SH-SY5Y (cell line): ENCODE data around the gene SURF1.

Experiments used
- GATA2 ChIP-seq: IDR thresholded peaks from 2 replicates; pipeline ENCODE4 v1.6.1; 2011; ENCODE audit warnings: mild to moderate bottlenecking, low read depth, low read length
- GATA3 ChIP-seq: IDR thresholded peaks from 2 replicates; pipeline ENCODE4 v1.6.1; 2011; ENCODE audit warnings: low read depth, mild to moderate bottlenecking, low read length, moderate library complexity

SURF1 gene

DNA sequence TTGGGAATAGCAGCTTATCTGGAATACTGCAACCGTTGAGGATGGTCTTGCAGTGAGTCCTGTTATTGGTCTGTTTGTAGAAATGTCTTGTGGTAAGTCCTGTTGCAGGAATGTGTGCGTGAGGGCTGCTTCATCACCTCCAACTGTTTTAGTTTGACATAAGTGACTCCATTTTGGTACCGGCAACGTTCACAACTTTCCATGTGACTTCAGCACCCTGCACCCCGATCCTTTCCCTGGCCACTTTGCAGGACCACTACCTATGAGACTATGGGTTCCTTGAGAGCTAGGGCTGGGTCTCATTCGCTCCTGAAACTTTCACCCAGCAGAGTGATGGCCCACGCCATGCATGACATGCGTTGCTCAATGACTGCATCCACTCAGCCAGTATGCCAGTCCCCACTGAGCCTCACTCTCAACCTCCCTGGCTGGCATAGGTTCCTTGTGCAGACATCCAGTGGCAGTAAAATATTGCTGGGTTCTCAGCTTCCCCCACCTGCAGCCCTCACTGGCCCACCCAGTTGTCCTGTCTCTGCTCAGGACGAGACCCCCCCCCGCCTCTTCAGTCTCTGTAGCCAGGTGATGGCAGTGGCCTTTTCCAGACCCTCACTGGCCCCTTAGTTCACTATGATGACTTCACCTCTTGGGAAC lies 28.3 kb downstream of the SURF1 start:
- TF ChIP-seq GATA2 (no peak), GATA3 (no peak)

DNA sequence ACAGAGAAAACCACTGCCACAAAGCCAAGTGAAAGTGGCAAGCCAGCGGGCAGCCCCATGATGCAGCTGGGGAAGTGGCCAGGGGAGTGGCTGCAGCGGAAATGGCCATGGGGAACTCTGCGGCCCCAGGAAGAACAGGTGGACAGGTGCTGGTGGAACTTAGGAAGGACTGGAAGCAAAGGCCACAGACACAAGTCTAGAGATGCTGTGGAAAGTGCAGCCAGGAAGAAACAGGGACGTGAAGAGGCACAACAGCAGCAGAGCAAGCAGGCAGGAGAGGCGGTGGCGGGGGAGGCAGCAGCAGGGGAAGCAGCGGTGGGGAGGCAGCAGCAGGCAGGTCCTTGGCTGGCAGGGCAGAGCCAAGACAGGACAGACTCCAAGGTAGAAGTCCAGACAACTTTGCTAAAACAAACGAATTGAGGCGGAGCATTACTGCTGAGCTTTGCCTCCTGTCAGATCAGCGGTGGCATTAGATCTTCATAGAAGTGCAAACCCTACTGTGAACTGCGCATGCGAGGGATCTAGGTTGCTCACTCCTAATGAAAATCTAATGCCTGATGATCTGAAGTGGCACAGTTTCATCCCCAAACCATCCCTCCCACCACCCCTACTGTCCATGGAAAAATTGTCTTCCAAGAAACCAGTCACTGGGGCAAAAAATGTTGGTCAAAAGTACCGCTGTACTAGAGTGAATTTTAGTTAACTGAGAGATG lies 32.1 kb downstream of the SURF1 start:
- TF ChIP-seq GATA3 (no peak), GATA2 (no peak)

DNA sequence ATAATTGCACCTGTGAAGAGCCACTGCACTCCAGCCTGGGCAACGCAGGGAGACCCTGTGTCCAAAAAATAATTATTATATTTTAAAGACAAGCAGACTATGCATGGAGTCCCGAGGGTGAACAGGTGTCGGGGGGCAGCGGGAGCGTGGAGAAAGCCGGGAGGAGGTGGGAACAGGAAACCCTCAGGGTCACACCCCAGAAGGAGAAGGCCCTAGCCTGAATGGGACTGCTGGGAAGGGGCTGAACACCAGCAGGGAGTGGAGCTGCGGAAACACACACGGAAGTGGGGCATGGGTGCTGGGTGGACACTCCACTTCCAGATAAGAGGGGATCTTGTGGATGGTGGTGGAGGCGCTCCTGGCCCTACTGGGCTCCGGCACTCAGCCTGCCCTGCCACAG lies 33.1 kb downstream of the SURF1 start:
- no peak for TF ChIP-seq GATA3
- no peak for TF ChIP-seq GATA2

DNA sequence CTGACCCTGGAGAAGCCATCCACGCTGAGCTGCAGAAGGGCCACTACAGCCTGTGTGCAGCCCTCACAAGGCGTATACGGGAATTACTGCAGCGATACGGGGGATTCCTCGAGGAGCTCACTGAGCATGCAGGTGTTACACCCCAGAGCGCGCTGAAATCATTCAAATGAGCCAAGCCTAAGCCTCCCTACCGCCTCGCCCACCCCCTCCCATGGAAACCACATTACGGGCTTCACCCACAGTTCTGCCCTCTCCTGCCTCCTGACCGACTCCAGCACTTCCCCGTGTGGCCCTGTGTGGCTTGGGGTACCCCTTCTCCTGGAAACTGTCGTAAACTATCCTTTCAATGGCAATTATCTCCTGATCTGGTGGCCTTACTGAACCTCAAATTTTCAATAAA lies 33.6 kb downstream of the SURF1 start:
- TF ChIP-seq GATA3 (no peak), GATA2 (no peak)

DNA sequence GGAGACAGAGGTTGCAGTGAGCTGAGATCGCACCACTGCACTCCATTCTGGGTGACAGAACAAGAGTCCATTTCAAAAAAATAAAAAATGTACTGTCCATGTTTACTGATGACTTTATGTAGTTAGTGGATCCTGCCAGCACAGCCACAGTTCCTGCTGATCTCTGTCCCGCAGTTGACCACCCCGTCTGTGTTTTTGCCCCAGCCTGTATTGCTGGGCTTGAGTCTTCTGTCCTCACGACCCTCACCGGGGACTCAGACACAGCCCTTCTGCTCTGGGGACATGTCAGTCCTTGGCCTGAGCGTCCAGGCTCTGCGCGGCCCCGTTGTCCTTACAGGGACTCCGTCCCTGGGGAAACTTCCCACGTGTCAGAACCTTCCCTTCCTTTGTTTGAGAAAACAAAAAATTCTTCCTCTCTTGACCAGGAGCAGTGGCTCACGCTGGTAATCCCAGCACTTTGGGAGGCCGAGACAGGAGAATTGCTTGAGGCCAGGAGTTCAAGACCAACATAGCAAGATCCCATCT lies 34.8 kb downstream of the SURF1 start:
- no peak for TF ChIP-seq GATA3
- TF ChIP-seq GATA2 = no peak

DNA sequence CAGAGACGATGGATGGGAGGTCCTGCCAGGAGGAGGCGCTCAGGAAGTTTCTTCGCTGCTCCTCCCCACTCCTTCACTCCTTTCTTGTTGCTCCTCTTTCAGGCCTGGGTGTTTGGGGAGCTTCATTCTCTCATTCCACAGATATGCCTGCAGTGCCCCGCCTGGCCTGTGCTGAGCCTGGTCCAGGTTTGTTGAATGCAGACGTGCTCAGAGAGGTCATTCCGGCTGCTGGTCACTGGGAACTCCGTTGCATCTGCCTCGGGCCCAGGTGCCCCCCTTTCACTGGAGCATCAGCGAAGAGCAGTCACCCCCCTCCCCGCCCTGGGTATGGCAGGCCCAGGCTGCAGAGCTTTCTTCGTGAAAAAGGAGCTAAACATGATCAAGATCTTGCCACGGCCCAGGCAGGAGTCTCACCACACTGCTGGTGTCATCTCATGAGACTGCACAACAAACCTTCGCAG lies 35.8 kb downstream of the SURF1 start:
- TF ChIP-seq GATA2 = no peak
- no peak for TF ChIP-seq GATA3

DNA sequence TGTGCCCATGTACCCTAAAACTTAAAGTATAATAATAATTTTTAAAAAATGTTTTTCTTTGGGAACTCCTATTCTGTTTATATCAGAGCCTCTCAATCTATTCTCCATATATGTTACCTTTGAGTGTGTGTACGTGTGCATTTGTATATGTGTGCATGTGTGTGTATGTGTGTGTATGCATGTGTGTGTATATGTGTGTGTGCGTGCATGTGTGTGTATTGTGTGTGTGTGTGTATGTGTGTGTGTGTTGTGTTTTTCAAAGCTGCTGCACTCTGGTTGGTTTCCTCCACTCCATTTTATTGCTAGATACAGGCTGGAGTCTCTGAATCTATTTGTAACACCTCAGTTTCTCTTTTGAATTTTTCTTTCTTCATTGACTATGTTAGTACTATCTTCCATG lies 40.3 kb downstream of the SURF1 start:
- TF ChIP-seq GATA3 (no peak), GATA2 (no peak)

DNA sequence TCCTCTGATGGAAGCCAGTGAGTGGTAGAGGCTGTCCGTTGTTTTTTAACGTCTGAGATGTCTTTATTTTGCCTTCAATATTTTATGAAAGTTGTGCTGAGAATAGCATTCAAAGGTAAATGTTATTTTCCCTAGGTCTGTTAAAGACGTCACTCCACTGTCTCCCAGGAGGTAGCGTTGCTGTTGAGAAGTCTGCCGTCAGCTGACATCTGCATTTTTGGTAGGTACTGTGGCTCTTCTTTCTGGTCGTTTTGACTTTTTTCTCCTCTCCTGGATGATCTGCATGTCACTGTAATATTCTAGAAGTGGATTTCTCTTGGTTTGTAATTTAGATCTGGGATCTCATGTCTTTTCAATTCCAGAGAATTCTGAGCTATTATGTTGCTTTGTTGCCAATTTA lies 46.7 kb downstream of the SURF1 start:
- TF ChIP-seq GATA3 (no peak), GATA2 (no peak)

DNA sequence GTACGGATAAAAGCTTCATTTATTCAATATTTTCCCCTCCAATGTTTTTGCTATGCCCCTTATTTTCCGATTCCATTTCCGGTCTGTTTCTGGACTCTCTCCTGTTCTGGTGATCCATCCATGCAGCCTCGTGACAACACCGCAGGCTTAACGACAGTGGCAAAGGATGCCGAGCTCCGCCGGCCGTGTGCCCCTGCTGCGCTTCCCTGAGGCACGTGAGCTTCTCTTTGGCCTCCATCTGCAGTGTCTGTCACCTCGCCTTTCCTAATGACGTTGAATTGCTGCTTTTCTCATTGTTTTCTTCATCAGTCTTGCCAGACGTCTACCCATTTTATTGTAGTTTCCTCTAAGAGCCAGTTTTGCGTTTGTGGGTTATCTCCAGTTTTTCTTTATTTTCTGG lies 49.0 kb downstream of the SURF1 start:
- TF ChIP-seq GATA2 (no peak), GATA3 (no peak)

DNA sequence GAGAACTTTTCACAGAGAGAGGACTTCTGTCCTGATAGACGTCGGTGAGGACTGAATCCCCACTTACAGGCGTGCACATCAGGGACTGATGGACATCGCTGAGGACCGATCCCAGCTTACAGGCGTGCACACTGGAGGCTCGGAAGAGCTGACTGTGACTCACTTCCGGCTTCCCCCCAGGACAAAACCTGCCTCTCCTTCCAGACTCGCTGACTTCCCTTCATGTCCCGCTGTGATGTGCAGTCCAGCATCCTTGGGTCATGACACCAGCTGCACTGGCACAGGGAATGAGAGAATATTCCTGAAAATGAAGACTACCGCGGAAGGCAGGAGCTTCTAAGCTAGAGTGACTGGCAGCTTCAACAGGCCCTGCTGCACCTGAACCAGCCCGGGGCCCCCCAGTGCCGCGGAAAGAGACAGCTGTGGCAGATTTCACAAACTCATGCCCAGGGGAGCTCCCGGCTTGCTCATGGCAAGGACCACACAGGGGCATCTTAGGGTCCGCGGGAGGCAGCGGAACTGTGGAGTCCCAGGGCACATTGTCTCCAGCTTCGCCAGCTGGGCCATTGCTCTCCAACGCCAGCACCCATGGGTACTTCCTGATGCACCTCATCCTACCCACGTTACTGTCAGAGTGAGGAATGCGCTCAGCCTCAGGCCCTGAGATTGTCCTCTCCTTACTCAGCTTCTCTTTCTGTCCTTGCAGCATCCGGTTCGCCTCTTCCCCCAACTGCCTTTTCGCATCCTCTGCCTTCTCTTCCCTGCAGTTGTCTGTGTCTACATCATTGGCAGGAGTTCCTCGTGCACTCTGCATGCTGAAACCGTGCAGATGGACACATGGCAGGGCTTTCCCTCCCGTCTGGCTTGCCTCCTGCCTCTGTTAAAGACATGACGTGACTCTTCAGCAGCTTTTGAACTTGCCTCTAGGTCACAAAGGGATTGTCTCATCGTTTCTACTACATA lies 49.8 kb downstream of the SURF1 start:
- TF ChIP-seq GATA3 = no peak
- TF ChIP-seq GATA2 = no peak

DNA sequence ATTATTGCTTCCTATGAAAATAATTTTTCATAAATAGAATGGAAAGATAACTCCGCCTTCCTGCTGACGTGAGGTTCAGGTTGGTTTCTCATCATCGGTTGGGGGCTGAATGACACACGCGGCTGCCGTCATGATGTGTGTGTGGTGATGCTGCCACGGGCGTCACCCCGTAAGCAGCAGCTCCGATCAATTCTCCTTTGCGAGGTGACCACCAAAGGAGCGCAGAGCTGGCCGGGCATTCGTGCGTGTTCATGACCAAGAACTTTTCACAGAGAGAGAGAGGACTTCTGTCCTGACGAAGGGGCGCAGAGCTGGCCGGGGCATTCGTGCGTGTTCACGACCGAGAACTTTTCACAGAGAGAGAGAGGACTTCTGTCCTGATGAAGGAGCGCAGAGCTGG lies 50.6 kb downstream of the SURF1 start:
- TF ChIP-seq GATA2 (no peak), GATA3 (no peak)

DNA sequence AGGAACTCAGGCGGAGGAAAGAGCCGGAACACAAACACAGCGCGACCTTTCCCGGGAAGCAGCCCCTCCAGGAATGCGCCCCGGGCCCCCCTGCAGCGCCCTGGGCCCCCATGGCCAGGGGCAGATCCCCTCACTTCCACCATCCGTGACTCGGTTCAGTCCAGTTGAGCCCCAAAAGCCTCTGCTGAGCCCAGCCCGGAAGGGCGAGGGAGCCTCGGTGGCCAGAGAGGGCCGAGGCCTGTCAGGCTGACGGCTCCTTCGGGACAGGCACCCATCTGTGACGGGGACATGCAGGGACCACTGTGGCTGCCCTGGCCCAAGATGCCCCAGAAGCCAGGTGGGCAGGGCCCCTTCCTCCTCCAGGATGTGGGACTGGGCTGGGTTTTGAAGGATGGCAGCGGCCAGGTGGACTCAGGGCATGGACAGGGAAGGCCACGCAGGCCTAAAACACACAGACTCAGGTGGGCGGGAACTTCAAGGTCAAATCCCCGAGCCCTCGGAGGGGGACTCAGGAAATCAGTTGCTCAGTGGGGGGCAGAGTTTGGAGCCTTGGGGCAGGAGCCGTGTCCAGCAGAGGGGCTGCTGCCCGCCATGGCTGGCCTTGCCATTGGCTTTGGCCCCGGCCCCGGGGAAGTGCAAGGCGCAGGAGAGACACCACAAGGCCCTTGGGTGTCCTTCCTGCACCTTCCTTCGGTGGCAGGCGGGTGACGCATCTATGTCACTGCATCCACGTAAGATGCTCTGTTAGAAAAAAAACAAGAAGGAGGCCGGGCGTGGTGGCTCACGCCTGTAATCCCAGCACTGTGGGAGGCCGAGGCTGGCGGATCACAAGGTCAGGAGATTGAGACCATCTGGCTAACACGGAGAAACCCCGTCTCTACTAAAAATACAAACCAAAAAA lies 51.6 kb downstream of the SURF1 start:
- TF ChIP-seq GATA3 (no peak), GATA2 (no peak)

DNA sequence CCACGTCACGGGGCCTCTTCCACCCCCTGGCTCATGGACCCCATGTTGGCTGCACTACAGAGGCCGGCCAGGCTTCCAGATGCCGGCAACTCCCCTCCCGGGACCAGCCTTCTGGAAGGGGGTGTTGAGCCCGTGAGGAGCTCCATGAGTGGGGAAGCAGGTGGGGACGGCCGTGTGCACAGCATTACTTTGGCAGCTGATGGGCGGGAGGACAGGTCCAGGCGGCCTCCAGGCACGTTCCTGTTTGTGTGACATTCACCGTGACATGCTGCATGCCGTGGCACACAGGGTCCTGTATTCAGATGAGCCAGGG lies 52.2 kb downstream of the SURF1 start:
- TF ChIP-seq GATA3 = no peak
- no peak for TF ChIP-seq GATA2
